ENCODE data around the gene HARBI1.
"Not testable (repeated sequence)": the region's sequence is repeated elsewhere in the genome, so short reads cannot be mapped to it uniquely, and the experiment has no call there.

HARBI1 gene

DNA sequence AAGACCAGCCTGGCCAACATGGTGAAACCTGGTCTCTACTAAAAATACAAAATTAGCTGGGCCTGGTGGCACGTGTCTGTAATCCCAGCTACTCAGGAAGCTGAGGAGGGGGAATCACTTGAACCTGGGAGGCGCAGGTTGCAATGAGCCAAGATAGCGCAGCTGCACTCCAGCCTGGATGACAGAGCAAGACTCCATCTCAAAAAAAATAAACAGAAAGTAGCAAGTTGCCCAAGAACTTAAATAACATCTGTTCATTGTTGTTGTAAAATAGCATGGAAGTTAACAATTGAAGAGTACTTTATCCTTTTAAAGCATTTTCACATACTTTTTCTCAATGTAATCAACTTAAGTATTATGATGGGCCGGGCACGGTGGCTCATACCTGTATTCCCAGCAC, 28.9 kb downstream of the HARBI1 start:
- Histone ChIP-seq H3K9me3 (ENCODE audit: insufficient read depth, low read length) (no peaks in the 10 kb centered on the region), H3K9ac (ENCODE audit: low read length) (no peak overlapping the region), H3K36me3 (replicated peaks; ENCODE audit: low read depth, low read length) (peaks cover 9% of the 10 kb centered on the region), H3K27me3 (ENCODE audit: low read depth, low read length) (no peaks in the 10 kb centered on the region), H3K4me1 (ENCODE audit: low read length) (peaks cover 7% of the 10 kb centered on the region), H3K79me2 (ENCODE audit: low read length) (peaks cover 79% of the 10 kb centered on the region), H3K4me3 (ENCODE audit: low read length) (no peak overlapping the region), H3K4me2 (ENCODE audit: low read length) (no peak overlapping the region), H4K20me1 (ENCODE audit: insufficient read depth, low read length) (0 out of 2 replicates have a peak, but pooled peaks cover 10% of the 10 kb centered on the region), H3K27ac (ENCODE audit: low read length) (no peak overlapping the region), H2AFZ (ENCODE audit: low read depth, low read length) (no peak overlapping the region)
- TF ChIP-seq EZH2phosphoT487 (IDR thresholded peaks at IDR 0.05; ENCODE audit: low read depth) (no peak), CTCF (IDR thresholded peaks at IDR 0.05; ENCODE audit: low read depth, low read length) (no peak)

- not testable (repeated sequence) for H3K4me3 ChIP-seq (ENCODE audit: low read length); H3K4me1 ChIP-seq (ENCODE audit: low read length); H3K27ac ChIP-seq (ENCODE audit: low read length); H3K9ac ChIP-seq (ENCODE audit: low read length); H3K4me2 ChIP-seq (ENCODE audit: low read length); H3K36me3 ChIP-seq (replicated peaks; ENCODE audit: low read depth, low read length); H3K27me3 ChIP-seq (ENCODE audit: low read depth, low read length); H3K9me3 ChIP-seq (ENCODE audit: insufficient read depth, low read length); H2AFZ ChIP-seq (ENCODE audit: low read depth, low read length)
- Histone ChIP-seq H4K20me1 (ENCODE audit: insufficient read depth, low read length) (peaks cover 16% of the 10 kb centered on the region; the same call in 1 of the 2 replicates), H3K79me2 (ENCODE audit: low read length) (peaks cover 69% of the 10 kb centered on the region)
Observed at GRCh38 chr11:46583513-46583912, 33.5 kb downstream of the HARBI1 start.

- Histone ChIP-seq H3K4me1 (ENCODE audit: low read length) (no peaks in the 10 kb centered on the region), H3K79me2 (ENCODE audit: low read length) (peaks cover 68% of the 10 kb centered on the region), H2AFZ (ENCODE audit: low read depth, low read length) (no peak overlapping the region), H4K20me1 (ENCODE audit: insufficient read depth, low read length) (peaks cover 13% of the 10 kb centered on the region; the same call in 1 of the 2 replicates), H3K9me3 (ENCODE audit: insufficient read depth, low read length) (no peaks in the 10 kb centered on the region), H3K4me3 (ENCODE audit: low read length) (no peak overlapping the region), H3K36me3 (replicated peaks; ENCODE audit: low read depth, low read length) (peaks cover 9% of the 10 kb centered on the region), H3K4me2 (ENCODE audit: low read length) (no peak overlapping the region), H3K27ac (ENCODE audit: low read length) (no peak overlapping the region), H3K27me3 (ENCODE audit: low read depth, low read length) (no peaks in the 10 kb centered on the region), H3K9ac (ENCODE audit: low read length) (no peak overlapping the region)
- TF ChIP-seq EZH2phosphoT487 (IDR thresholded peaks at IDR 0.05; ENCODE audit: low read depth) (no peak), CTCF (IDR thresholded peaks at IDR 0.05; ENCODE audit: low read depth, low read length) (no peak)
Observed at GRCh38 chr11:46582588-46582987, 34.4 kb downstream of the HARBI1 start.

- Histone ChIP-seq H3K9me3 (ENCODE audit: insufficient read depth, low read length) (no peaks in the 10 kb centered on the region), H3K4me2 (ENCODE audit: low read length) (no peak overlapping the region), H3K4me3 (ENCODE audit: low read length) (no peak overlapping the region), H3K4me1 (ENCODE audit: low read length) (no peaks in the 10 kb centered on the region; the same call in 1 of the 2 replicates), H3K79me2 (ENCODE audit: low read length) (peaks cover 79% of the 10 kb centered on the region), H3K36me3 (replicated peaks; ENCODE audit: low read depth, low read length) (peaks cover 9% of the 10 kb centered on the region), H3K9ac (ENCODE audit: low read length) (no peak overlapping the region), H3K27ac (ENCODE audit: low read length) (no peak overlapping the region), H3K27me3 (ENCODE audit: low read depth, low read length) (no peaks in the 10 kb centered on the region), H2AFZ (ENCODE audit: low read depth, low read length) (no peak overlapping the region), H4K20me1 (ENCODE audit: insufficient read depth, low read length) (peaks cover 16% of the 10 kb centered on the region; the same call in 1 of the 2 replicates)
- no peak for TF ChIP-seq CTCF (IDR thresholded peaks at IDR 0.05; ENCODE audit: low read depth, low read length)
- TF ChIP-seq EZH2phosphoT487 (IDR thresholded peaks at IDR 0.05; ENCODE audit: low read depth), result no peak
Observed at GRCh38 chr11:46577058-46577457, 40.0 kb downstream of the HARBI1 start.
